ENCODE data around the gene PGS1. TPM values are rescaled to one million over a fixed set of nuclear protein-coding genes. Genes with fewer than 3 reads are reported as not detected.
"Not testable (repeated sequence)": the region's sequence is repeated elsewhere in the genome, so short reads cannot be mapped to it uniquely, and the experiment has no call there.

The PGS1 gene
- polyA plus RNA-seq, 4 donors: 37.9 to 57.7 (median 45.3) TPM

- no peak for DNase-seq (ENCODE audit: low read depth in 4 of 4, low spot score in 2 of 4)
Measured at GRCh38 chr17:78441271-78441971, 63.0 kb downstream of the PGS1 start.

- DNase-seq (ENCODE audit: low read depth in 4 of 4, low spot score in 2 of 4): no peak
Measured at GRCh38 chr17:78442648-78443218, 64.3 kb downstream of the PGS1 start.

- no peak for DNase-seq (ENCODE audit: low read depth in 4 of 4, low spot score in 2 of 4)
Measured at GRCh38 chr17:78444392-78444791, 65.9 kb downstream of the PGS1 start.

GRCh38 chr17:78446833-78447232, 68.4 kb downstream of the PGS1 start:
- DNase-seq (ENCODE audit: low read depth in 4 of 4, low spot score in 2 of 4): no peak

GRCh38 chr17:78448356-78448993, 70.0 kb downstream of the PGS1 start:
- no peak for DNase-seq (ENCODE audit: low read depth in 4 of 4, low spot score in 2 of 4)

GRCh38 chr17:78449983-78450595, 71.6 kb downstream of the PGS1 start:
- DNase-seq (ENCODE audit: low read depth in 4 of 4, low spot score in 2 of 4): no peak

- no peak for DNase-seq (ENCODE audit: low read depth in 4 of 4, low spot score in 2 of 4)
Measured at GRCh38 chr17:78450696-78451345, 72.4 kb downstream of the PGS1 start.

- no peak for DNase-seq (ENCODE audit: low read depth in 4 of 4, low spot score in 2 of 4)
Measured at GRCh38 chr17:78451753-78452152, 73.3 kb downstream of the PGS1 start.

GRCh38 chr17:78454346-78454745, 75.9 kb downstream of the PGS1 start:
- DNase-seq (ENCODE audit: low read depth in 4 of 4, low spot score in 2 of 4): no peak

GRCh38 chr17:78458091-78458490, 79.6 kb downstream of the PGS1 start:
- no peak for DNase-seq (ENCODE audit: low read depth in 4 of 4, low spot score in 2 of 4)

GRCh38 chr17:78458736-78459335, 80.4 kb downstream of the PGS1 start:
- DNase-seq (ENCODE audit: low read depth in 4 of 4, low spot score in 2 of 4): no peak

- no peak for DNase-seq (ENCODE audit: low read depth in 4 of 4, low spot score in 2 of 4)
Measured at GRCh38 chr17:78459696-78460095, 81.2 kb downstream of the PGS1 start.

GRCh38 chr17:78460176-78460675, 81.8 kb downstream of the PGS1 start:
- DNase-seq (ENCODE audit: low read depth in 4 of 4, low spot score in 2 of 4): no peak

- no peak for DNase-seq (ENCODE audit: low read depth in 4 of 4, low spot score in 2 of 4)
Measured at GRCh38 chr17:78460951-78461798, 82.7 kb downstream of the PGS1 start.

- no peak for DNase-seq (ENCODE audit: low read depth in 4 of 4, low spot score in 2 of 4)
Measured at GRCh38 chr17:78461799-78462053, 83.3 kb downstream of the PGS1 start.

GRCh38 chr17:78462148-78462547, 83.7 kb downstream of the PGS1 start:
- no peak for DNase-seq (ENCODE audit: low read depth in 4 of 4, low spot score in 2 of 4)

- not testable (repeated sequence) for DNase-seq (ENCODE audit: low read depth in 4 of 4, low spot score in 2 of 4)
Measured at GRCh38 chr17:78466109-78466785, 87.8 kb downstream of the PGS1 start.

- no peak for DNase-seq (ENCODE audit: low read depth in 4 of 4, low spot score in 2 of 4)
Measured at GRCh38 chr17:78466786-78467715, 88.6 kb downstream of the PGS1 start.
